ENCODE results near the gene PLPPR5.

PLPPR5 gene

DNA sequence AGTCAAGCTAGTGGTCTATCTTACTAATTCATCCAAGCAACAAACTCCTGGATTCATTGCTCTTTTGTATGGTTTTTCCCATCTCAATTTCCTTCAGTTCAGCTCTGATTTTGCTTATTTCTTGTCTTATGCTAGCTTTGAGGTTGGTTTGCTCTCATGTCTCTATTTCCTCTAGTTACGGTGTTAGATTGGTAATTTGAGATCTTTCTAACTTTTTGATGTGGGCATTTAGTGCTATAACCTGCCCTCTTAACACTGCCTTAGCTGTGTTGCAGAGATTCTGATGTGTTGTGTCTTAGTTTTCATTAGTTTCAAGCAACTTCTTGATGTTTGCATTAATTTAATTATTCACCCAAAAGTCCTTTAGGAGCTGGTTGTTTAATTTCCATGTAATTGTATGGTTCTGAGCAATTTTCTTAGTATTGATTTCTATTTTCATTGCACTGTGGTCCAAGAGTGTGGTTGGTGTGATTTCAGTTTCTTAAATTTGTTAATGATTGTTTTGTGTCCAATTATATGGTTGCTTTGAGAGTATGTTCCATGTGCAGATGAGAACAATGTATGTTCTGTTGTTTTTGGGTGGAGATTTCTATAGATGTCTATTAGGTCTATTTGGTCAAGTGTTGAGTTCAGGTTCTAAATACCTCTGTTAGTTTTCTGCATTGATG lies 154.6 kb downstream of the PLPPR5 start:
- DNase-seq (ENCODE audit: low read depth): no peak

DNA sequence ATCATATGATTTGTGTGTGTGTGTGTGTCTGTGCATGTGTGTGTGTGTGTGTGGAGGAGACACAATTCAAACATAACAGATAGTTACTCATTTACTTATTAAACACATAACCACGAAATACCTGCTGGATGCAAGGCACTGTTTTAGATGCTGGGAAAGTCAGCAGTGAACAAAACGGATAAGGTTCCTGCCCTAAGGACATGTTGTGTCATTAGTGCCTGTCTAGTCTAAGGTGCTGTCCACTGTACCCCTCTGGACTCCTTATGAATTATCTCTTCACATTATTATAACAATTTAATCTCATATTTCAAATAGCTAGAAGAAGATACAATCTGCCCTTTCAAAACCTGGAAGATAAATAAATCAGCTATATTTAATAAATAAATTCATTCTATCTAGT lies 162.4 kb downstream of the PLPPR5 start:
- no peak for DNase-seq (ENCODE audit: low read depth)
